ENCODE data around the gene PTCH1.
A peak's percentile ranks its signal among the peaks of the same experiment; 100 is the strongest.

Gene PTCH1

DNA sequence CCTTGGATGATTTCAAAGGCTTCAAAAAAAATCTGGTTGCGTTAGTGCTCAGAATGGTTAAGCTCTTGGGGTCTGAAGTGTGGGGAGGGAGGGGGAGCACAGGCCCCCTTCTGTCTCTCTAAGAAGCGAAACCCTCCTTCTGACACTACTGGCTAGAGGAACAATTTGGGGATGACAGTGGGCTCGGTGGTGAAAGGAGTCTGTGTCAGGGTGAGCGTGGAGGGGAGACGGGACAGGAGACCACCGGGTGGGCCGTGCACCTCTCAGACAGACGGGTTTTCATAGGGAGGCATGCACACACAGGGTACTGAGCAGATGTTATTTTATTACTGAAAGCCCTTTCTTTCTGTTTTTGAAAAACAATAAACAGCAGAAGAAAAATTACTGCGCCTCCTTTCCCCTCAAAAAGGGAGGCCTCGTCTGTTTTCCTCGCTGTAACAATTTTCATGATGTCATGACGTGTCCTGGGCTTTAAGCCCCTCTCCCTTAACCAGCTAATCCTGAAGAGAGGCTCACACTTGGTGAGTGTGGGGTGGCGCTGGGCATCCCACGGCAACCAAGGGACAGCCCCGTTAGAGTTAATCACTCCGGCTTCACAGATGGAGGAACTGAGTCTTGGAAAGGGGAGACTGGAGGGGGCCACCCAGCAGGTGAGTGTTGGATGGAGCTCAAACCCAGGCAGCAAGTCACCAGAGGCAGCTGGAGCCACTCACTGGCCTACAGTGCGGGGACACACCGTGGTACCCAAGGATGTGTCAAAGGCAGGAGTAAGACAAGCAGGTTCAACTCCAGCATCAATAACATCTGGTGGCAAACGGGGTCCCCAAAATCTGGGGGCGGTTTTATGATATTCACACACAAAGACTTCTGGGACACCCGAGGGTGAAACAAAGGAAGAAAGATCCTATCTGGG lies 53.4 kb downstream of the PTCH1 start:
- no peak for DNase-seq (ENCODE audit: low read depth)

DNA sequence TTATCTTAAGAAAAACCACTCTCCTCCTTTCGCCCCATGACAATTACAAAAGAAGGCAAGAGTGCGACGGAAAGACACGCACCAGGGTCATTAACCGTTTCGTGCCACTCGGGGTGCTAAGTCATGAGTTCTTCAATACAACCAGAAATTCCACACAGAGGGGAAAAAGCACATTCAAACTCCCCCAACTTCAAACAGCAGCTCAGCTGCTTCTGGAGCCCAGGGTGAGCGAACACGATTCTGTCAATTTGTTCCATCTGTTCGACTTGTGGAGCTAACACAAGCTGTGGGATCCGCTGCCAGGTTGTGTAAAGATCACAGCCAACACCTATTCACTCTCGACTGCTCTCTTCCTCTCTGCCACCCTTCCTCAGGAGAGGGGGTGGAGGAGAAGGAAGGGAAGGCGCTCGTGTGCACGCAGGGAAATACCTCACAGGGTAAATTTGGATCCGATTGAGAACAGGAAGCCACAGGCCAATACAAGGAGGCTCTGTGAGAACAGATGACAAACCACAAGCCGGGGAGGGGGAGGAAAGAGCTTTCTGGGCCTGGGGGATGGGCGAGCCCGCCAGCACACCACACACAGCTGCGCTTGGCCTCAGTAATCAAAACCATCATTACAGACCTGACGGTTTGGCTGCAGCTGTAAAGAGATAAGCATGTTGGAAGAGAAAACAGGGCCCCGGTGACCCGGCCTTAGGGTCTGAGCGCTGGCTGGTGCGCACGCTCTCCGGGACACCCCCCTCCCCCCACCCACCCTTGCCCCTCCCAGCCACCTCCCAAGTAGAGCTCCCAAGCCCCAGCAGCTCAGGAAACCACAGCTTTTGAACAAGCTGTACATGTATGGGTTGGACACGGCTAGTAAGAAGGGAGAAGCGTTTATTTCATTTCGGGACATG lies 54.3 kb downstream of the PTCH1 start:
- DNase-seq (ENCODE audit: low read depth): peak; percentile 98

DNA sequence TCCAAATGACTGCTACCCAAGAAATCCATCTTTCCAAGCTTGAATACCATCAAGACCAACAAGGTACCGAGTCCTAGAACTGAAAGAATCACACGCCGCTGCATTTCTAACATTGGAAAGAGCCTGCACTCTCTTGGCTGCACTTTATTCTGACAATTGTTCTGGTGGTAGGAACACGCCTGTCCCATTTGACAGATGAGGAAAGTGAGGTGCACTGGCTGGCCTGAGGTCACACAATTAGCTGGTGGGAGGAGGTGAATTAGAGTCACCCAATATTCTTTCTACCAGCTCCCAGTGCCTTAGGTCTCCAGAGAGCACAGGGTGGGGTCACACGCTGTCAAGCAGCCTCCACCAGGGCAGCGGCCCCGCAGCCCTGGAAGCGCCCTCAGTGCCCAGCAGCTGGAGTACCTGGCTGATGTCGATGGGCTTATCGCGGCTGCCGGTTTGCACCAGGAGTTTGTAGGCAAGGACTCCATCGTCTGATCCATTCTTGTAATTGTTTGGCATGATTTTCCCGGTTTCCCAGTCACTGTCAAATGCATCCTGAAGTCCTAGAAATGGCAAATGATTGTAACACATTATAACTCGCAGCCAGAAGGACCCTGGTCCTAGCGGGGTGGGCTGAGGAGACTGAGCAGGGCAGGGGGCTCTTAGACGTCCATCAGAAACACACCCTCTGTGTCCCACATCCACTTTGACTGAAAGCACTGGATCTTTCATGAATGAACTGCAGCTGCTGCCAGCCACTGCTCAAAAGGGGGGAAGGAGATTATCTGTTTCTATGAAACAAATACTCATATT lies 55.1 kb downstream of the PTCH1 start:
- DNase-seq (ENCODE audit: low read depth): no peak

DNA sequence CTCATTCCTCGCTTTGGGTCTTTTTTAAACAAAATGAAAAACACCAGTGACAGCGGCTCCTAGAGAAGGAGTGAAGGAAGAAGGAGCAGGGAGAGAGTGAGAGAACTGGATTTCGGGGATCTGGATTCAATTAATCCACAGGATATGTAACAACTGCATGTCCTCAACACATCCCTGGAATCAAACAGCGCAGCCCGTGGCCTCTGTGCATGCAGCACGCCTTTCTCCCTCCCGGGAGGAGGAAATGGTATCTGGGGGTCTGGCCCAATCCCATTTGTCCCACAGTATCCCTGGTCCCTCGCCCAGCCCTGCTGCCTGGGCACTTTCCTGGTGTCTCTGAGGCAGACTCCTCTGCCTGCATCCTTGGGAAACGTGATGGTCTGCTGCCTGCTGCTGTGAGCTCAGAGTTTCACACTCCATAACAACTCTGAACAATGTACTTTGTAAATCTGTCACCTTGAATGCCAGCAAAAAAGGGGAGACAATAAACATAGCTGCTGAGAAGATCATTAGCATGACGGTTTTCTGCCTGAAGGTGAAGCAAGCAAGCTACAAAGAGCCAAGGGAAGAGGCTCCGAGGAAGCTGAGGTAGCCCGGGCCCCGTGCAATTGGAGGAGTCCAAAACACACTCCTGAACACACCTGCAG lies 56.1 kb downstream of the PTCH1 start:
- DNase-seq (ENCODE audit: low read depth): no peak

DNA sequence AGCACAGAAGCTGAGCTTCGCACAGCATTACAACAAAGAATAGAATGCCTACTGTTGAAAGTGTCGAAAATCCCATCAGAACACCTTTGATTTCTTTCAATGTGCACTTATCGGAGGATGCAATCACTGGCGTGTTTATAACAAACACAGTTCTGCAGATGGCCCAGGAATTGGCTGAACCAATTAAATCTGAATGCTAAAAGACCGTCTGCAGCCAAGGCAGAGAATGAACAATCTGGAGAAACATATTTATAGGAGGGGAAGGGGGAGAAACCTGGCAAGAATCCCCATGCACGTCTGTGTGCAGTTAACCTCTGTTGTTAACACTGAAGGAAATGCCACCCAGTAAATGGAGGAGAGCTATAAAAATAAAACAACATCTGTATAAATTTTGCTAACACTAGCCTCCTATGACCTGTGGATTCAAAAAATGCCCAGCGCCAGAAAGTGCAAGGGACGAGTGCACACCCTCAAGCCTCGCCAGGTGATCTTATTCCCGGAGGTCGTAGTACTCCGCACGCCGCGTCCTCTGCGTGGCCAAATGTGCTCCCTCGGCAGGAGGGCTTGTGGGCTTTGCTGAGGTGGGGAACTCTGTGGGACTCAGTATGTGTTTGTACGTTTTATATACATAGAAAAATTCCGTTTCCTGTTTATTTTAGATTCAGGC lies 56.8 kb downstream of the PTCH1 start:
- DNase-seq (ENCODE audit: low read depth): no peak

DNA sequence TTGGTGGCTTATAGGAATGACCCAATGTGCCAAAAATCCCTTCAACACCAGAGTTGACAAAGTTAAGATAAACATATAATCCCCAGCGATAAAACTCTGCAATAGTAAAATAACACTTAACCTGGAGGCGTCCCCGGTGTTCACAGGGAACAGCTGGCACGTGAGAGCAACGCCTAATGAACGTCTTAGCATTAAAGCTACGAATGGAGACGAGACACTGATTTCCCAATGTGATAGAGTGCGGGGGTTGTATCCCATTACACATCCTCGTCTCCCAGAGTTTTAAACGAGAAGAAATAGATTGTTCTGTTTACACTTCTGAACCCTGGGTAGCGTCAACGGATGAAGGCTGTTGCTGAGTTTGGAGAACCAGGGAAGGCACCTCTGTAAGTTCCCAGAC lies 57.6 kb downstream of the PTCH1 start:
- no peak for DNase-seq (ENCODE audit: low read depth)

DNA sequence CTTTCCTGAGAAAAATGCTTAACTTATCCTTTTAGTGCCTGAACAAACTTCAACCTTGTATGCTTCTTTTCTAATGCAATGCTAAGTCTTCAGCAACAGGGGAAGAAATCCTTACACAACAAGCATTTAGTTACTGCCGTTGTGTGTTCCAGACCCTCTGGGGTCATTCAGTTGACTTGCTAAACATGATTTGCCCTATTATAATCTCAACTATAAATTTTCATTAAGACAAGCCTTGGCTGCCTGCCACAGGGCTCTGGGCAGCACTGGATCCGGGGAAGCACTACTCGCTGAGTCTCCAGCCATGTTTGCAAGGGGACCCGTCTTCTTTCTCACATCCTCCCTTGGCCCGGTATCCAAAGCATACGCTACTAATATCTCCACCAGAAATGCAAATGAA lies 58.1 kb downstream of the PTCH1 start:
- no peak for DNase-seq (ENCODE audit: low read depth)

DNA sequence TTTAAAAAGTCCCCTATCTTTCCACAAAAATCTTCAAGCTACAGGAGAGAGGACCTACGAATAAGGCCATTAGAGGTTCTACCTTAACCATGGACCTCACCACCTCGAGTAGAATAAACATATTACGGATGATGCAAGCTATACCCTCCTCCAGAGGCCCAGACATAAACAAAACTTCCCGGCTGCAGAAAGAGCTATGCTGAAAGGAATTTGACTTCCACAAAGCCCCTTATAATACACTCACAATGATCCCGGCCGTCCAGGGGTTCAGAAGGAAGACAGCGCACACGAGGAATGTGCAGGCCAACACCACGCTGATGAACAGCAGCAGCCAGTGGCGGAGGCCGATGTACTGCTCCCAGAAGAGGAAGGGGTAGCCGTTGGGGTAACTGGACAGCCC lies 59.0 kb downstream of the PTCH1 start:
- no peak for DNase-seq (ENCODE audit: low read depth)

DNA sequence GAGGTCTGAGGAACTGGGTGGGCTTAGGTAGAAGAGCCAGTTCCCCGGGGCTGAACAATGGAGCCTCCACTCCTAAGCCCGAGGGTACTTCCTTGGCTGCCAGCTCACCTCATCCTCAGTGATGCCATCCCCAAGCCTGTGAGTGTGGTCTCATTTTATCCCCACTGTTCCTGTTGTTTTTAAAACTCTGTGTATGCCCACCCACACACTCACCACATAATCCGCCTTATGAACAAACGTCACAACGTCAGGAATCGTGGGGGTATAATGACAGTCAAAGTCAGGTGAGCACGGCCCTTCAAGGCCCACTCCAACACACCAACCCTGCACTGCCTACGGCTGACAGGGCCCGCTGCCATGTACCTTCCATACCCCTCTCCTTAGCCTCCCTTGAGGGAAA lies 61.1 kb downstream of the PTCH1 start:
- DNase-seq (ENCODE audit: low read depth): no peak

DNA sequence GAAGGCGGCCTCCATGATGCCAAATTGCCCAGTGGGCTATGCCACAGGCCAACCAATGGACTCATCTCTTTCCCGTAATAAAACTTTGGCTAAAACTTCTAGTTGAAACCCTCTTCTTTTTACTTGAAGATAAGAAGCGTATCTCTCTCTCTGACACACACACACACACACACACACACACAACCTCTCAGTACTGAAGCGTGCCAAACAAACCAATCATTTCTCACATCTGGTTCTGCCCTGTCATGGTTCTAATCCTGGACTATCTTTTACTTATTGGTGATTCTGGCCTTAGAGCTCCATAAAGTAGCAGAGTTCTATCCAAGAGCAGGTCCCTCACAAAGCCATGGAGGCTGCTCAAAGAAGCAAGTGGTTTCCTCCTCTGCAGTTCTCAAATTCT lies 64.6 kb downstream of the PTCH1 start:
- DNase-seq (ENCODE audit: low read depth): no peak

DNA sequence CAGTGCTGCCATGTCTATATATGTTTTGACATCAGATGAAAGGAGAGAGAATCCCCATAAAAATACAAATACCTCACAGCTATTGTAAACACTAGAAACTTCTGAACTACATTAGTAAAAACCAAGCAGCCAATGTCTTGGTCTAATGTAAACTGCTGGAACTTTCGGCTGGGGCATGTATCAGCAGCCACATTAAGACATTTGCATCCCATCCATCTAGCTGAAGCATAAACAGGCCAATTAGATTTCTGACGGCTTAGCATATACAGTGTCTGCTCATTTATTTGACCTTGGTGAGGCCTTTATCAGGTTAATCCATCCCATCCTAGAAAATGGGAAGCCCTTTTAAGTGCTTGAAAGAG lies 65.7 kb downstream of the PTCH1 start:
- no peak for DNase-seq (ENCODE audit: low read depth)

DNA sequence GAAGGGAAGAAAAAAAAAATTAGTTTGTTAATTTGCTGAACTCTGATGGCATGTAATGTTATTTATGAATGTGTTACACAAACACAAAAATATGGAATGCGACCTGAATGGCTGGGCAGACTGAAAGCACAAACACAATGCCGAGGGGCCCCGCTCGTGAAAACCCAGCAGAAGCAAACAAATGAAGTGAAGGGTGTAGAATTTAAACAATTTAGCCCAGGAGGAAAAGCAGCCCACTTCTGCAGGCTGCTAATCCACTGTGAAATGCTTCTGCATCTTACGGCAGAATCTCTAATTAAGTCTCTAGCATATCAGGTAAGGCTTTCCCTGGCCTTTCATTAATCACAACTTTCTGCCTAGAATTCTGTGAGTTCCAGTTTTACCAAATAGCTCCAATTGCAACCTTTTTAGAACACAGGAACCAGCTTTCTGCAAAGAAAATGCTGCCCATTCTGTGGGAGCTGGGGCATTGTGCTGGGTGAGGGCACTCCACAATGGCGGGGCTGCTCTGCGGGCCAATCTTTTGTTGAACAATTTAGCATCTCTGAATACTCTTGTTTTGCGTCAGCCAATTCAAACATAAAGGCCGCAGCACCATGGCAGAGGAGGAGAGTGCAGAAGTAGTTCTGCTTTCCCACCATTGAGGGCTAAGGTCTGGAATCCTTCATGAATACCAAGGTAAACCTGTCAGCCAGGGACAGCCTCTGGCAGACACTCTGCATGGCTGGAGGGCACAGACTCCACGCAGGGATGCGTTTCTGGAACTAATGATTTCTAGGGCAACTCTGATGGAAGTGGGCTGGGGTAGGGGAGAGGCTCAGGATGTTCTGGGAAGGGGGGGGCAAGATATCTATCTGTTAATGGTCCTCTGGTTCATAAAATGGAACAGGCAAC lies 66.4 kb downstream of the PTCH1 start:
- DNase-seq (ENCODE audit: low read depth): no peak

DNA sequence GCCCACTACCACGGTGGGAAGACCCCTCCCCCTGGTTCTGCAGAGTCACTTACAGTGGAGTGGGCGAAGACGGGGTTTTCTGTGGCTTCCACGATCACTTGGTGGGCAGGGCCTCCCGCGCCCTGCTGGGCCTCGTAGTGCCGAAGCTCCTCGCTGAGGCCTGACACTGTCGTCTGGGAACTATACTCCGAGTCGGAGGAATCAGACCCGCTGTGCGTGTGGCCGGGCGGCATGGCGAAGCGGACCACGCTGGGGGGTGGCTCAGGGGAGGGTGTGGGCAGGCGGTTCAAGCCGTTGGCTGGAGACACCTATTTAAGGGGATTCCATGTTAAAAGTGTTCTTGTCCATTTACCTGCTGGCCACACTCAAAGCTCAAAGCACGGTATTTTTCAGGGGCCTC lies 67.8 kb downstream of the PTCH1 start:
- DNase-seq (ENCODE audit: low read depth): no peak

DNA sequence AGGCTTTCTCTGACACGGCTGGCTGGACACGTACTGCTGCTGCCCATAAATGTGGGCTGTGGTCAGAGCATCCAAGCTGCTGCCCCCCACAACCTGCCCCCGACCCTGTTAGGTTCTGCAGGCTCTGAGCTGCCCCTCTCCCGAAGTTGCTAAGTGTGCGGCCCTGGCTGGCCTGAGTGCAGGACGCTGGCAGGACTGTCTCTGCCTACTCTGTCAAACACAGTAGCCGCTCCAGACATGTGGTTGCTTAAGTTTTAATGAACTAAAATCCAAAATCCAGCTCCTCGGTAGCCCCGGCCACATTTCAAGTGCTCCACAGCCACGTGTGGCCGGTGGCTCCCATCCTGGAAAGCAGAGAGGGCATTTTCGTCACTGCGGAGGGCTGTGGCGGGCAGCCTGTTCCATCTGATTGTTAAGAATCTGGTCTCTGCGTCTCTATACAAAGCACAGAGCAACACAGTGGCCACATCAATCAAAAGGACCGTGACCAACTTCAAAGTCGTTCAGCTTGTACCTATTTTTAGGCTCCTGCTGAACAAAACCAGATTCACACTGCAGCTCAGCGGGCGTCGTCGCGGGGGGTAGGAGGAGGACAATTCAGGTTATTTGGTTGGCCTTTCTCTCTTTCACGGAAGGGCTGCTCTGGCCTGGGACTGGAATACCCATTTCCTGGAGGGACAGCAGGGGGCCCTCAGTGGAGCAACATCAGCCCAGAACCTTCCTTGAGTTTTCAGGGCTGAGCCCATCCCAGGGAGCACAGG lies 68.9 kb downstream of the PTCH1 start:
- DNase-seq (ENCODE audit: low read depth): no peak

DNA sequence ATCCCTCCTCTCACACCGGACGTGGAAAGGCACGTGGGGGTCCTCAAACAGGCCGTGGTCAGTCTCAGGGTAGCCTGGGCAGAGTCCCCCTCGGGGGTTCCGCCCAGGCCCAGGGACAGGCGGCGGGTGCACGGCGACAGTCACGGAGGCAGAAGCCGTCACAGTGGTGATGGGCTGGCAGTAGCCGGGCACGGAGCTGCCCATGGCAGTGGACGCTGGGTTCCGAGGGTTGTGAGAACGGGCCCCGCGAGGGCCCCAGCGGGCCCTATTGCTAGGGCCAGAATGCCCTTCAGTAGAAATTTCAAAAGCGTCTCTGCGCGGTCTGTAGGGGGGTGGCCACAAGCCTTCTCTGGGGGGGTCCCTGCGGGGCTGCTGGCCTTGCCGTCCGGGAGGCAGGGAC lies 69.8 kb downstream of the PTCH1 start:
- no peak for DNase-seq (ENCODE audit: low read depth)

DNA sequence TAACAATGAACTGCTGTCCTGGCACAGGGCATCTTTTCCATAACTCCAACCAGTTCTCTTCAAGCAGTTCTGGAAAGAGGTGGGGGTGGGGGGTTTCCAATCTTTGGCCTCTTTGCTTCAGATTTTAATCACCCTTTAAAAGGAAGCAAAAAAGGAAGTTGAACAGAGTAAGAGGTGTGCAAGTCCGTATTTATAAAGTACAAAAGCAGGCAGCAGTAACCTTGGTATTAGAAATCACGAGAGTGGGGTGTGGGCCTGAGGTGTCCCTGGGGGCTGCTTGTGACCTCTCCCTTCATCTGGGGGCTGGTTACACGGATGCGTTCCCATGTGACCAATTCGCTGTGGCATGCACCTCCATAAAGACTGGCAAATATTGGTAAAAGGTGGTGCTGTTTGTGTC lies 70.5 kb downstream of the PTCH1 start:
- DNase-seq (ENCODE audit: low read depth): no peak

DNA sequence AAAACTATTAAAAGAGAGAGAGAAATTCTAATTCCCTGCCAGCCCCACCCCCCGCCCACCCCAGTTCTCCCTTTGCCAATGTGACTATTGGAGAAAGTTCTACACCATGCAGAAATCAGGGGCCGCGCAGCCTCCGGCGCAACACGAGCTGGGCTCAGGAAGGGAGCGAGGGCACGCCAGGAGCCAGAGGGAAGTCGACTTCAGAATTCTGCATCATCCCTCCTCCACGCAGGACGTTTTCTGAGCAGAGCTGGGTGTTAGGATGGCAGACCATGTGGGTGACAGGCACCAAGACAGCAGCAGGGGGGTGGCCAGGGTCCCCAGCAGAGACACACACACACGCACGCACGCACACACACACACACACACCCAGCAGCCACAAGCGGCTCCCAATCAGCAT lies 72.6 kb downstream of the PTCH1 start:
- no peak for DNase-seq (ENCODE audit: low read depth)

DNA sequence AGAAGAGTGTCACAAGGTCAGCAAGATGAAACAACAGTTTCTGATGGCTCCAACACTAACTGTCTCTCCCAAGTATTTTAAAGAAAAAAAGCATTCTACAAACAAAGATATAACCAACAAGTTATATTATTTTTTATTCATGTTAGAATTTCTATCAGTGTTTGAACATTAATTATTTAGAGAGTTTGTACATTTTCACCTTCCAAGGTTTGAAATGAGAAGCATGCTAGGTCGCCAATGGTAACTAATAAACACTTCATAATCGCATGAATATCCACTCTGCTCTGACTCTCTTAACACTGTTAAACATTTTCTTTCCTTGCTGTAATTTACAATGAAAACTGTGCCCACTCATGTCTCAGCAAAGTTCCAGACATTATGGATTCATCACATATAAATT lies 73.5 kb downstream of the PTCH1 start:
- no peak for DNase-seq (ENCODE audit: low read depth)

DNA sequence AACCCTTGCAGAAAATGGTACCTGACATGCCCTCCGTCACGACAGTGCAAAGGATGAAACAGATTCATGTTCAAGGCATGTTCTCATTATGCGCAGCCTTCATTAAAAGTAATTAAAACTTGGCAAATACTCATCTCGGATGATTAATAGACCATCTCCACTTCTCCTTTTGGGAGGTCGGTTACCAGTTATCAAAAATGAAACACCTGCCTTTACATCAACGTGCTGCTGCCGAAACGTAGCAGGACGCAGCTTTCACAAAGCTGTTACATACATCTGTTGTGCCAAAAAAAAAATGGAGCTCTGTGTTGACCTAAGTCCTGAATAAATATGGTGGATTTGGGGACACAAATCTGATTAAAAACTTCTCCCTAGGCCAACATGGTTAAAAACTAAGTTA lies 75.7 kb downstream of the PTCH1 start:
- DNase-seq (ENCODE audit: low read depth): no peak

DNA sequence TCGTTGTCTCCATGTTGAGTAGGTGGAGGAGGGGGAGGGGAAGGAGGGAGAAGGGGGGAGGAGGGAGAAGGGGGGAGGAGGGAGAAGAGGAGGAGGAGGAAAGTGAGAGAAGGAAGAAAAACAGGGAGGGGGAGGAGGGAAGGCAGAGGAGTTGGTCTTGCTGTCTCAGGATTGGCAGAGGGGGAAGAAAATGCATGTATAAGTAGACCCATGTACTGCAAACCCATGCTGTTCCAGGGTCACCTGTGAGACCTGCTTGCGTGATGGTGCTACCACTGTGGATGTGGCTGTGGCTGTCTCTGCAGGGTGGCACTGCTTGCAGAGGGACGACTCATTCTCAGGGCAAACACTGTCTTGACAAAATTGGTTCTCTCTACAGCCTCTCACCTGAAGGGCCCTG lies 76.3 kb downstream of the PTCH1 start:
- DNase-seq (ENCODE audit: low read depth): no peak

All from CMK (cell line).